SK-N-SH treated with all-trans-retinoic acid at 6 μM for 48 hours (cell line): ENCODE measurements around the gene LTBP4.
"Not testable (repeated sequence)": the region's sequence is repeated elsewhere in the genome, so short reads cannot be mapped to it uniquely, and the experiment has no call there.

Experiments
- ATAC-seq: fragments of 200-7000 bp; cut with Tn5 transposase; 3 replicates; pipeline ENCODE4 v1.9.1; 2020; ENCODE audit warnings: mild to moderate bottlenecking, moderate library complexity
- ARNTL ChIP-seq: fragments of 450-650 bp; formaldehyde crosslinking; IDR thresholded peaks from 2 replicates; pipeline ENCODE4 v1.5.0; 2020; ENCODE audit warnings: low read depth, mild to moderate bottlenecking, moderate library complexity, borderline replicate concordance
- BACH2 ChIP-seq: fragments of 250-450 bp; sonication (Bioruptor Pico); IDR thresholded peaks from 2 replicates; pipeline ENCODE4 v1.9.0; 2021; ENCODE audit warnings: mild to moderate bottlenecking, borderline replicate concordance
- CSDC2 ChIP-seq: fragments of 250-450 bp; sonication (Bioruptor Pico); IDR thresholded peaks from 2 replicates; pipeline ENCODE4 v1.5.0; 2020; ENCODE audit warnings: mild to moderate bottlenecking, moderate library complexity
- ESRRG ChIP-seq: fragments of 250-450 bp; sonication (Bioruptor Pico); IDR thresholded peaks from 2 replicates; pipeline ENCODE4 v1.6.1; 2021; ENCODE audit warnings: mild to moderate bottlenecking
- GLIS3 ChIP-seq: fragments of 250-450 bp; sonication (Bioruptor Pico); IDR thresholded peaks from 2 replicates; pipeline ENCODE4 v1.5.0; 2020; ENCODE audit warnings: mild to moderate bottlenecking, moderate library complexity
- ISL1 ChIP-seq: fragments of 250-450 bp; sonication (Bioruptor Pico); IDR thresholded peaks from 2 replicates; pipeline ENCODE4 v2.1.2; 2022; ENCODE audit warnings: mild to moderate bottlenecking, moderate library complexity
- OSR1 ChIP-seq: fragments of 250-450 bp; sonication (Bioruptor Pico); IDR thresholded peaks from 2 replicates; pipeline ENCODE4 v1.8.0; 2022; ENCODE audit warnings: moderate library complexity, mild to moderate bottlenecking, inconsistent platforms
- PATZ1 ChIP-seq: fragments of 250-450 bp; sonication (Bioruptor Pico); IDR thresholded peaks from 2 replicates; pipeline ENCODE4 v1.8.0; 2020; ENCODE audit warnings: mild to moderate bottlenecking, moderate library complexity, borderline replicate concordance
- PPARA ChIP-seq: fragments of 250-450 bp; sonication (Bioruptor Pico); IDR thresholded peaks from 2 replicates; pipeline ENCODE4 v1.5.0; 2020; ENCODE audit warnings: mild to moderate bottlenecking, borderline replicate concordance
- SNAI2 ChIP-seq: fragments of 250-450 bp; sonication (Bioruptor Pico); IDR thresholded peaks from 2 replicates; pipeline ENCODE4 v1.5.0; 2020; ENCODE audit warnings: mild to moderate bottlenecking, moderate library complexity
- TCF4 ChIP-seq: fragments of 250-450 bp; sonication (Bioruptor Pico); IDR thresholded peaks from 2 replicates; pipeline ENCODE4 v1.8.0; 2021; ENCODE audit warnings: mild to moderate bottlenecking, moderate library complexity, borderline replicate concordance
- TOX ChIP-seq: fragments of 250-450 bp; sonication (Bioruptor Pico); IDR thresholded peaks from 2 replicates; pipeline ENCODE4 v1.8.0; 2021; ENCODE audit warnings: mild to moderate bottlenecking, moderate library complexity, borderline replicate concordance
- ZC3H10 ChIP-seq: fragments of 250-450 bp; sonication (Bioruptor Pico); IDR thresholded peaks from 2 replicates; pipeline ENCODE4 v1.5.1; 2021; ENCODE audit warnings: mild to moderate bottlenecking, moderate library complexity
- ZFP30 ChIP-seq: fragments of 450-650 bp; formaldehyde crosslinking; IDR thresholded peaks from 2 replicates; pipeline ENCODE4 v1.5.0; 2022; ENCODE audit warnings: mild to moderate bottlenecking, moderate library complexity
- ZNF565 ChIP-seq: fragments of 450-650 bp; formaldehyde crosslinking; conservative IDR thresholded peaks from 2 replicates; pipeline ENCODE4 v1.5.0; 2020; ENCODE audit warnings: low read depth, mild to moderate bottlenecking, moderate library complexity
- ZNF70 ChIP-seq: fragments of 450-650 bp; formaldehyde crosslinking; IDR thresholded peaks from 2 replicates; pipeline ENCODE4 v1.5.0; 2020; ENCODE audit warnings: mild to moderate bottlenecking, moderate library complexity
- TF ChIP-seq, protein P1 (sequence below): fragments of 250-450 bp; sonication (Bioruptor Pico); IDR thresholded peaks from 2 replicates; pipeline ENCODE4 v1.5.1; 2020; ENCODE audit warnings: low read depth, mild to moderate bottlenecking, moderate library complexity
- TF ChIP-seq, protein P2 (sequence below): fragments of 250-450 bp; sonication (Bioruptor Pico); IDR thresholded peaks from 2 replicates; pipeline ENCODE4 v1.8.0; 2021; ENCODE audit warnings: low read depth, mild to moderate bottlenecking, moderate library complexity, borderline replicate concordance
- TF ChIP-seq, protein P3 (sequence below): fragments of 250-450 bp; sonication (Bioruptor Pico); IDR thresholded peaks from 2 replicates; pipeline ENCODE4 v1.5.1; 2021; ENCODE audit warnings: mild to moderate bottlenecking, moderate library complexity
- TF ChIP-seq, protein P4 (sequence below): fragments of 250-450 bp; sonication (Bioruptor Pico); IDR thresholded peaks from 2 replicates; pipeline ENCODE4 v1.5.0; 2020; ENCODE audit warnings: mild to moderate bottlenecking, moderate library complexity

Gene LTBP4

GRCh38 chr19:40622773-40623075 is 21.6 kb downstream of the LTBP4 start:
- TF ChIP-seq CSDC2 (no peak), ISL1 (CRISPR knock-in tag) (no peak), BACH2 (CRISPR knock-in tag) (no peak), TOX (no peak), TCF4 (CRISPR knock-in tag) (no peak), PATZ1 (CRISPR knock-in tag) (no peak), PPARA (CRISPR knock-in tag) (no peak), SNAI2 (no peak), OSR1 (CRISPR knock-in tag) (no peak), ESRRG (no peak), ZNF70 (CRISPR knock-in tag) (no peak), GLIS3 (CRISPR knock-in tag) (no peak), ZC3H10 (CRISPR knock-in tag) (no peak), ZFP30 (CRISPR knock-in tag) (no peak), ARNTL (CRISPR knock-in tag) (no peak), ZNF565 (CRISPR knock-in tag) (no peak)
- TF ChIP-seq, protein P1, sequence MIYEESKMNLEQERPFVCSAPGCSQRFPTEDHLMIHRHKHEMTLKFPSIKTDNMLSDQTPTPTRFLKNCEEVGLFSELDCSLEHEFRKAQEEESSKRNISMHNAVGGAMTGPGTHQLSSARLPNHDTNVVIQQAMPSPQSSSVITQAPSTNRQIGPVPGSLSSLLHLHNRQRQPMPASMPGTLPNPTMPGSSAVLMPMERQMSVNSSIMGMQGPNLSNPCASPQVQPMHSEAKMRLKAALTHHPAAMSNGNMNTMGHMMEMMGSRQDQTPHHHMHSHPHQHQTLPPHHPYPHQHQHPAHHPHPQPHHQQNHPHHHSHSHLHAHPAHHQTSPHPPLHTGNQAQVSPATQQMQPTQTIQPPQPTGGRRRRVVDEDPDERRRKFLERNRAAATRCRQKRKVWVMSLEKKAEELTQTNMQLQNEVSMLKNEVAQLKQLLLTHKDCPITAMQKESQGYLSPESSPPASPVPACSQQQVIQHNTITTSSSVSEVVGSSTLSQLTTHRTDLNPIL (CRISPR knock-in tag), result no peak
- TF ChIP-seq, protein P2, sequence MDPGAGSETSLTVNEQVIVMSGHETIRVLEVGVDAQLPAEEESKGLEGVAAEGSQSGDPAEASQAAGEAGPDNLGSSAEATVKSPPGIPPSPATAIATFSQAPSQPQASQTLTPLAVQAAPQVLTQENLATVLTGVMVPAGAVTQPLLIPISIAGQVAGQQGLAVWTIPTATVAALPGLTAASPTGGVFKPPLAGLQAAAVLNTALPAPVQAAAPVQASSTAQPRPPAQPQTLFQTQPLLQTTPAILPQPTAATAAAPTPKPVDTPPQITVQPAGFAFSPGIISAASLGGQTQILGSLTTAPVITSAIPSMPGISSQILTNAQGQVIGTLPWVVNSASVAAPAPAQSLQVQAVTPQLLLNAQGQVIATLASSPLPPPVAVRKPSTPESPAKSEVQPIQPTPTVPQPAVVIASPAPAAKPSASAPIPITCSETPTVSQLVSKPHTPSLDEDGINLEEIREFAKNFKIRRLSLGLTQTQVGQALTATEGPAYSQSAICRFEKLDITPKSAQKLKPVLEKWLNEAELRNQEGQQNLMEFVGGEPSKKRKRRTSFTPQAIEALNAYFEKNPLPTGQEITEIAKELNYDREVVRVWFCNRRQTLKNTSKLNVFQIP (CRISPR knock-in tag), result no peak
- TF ChIP-seq, protein P3, sequence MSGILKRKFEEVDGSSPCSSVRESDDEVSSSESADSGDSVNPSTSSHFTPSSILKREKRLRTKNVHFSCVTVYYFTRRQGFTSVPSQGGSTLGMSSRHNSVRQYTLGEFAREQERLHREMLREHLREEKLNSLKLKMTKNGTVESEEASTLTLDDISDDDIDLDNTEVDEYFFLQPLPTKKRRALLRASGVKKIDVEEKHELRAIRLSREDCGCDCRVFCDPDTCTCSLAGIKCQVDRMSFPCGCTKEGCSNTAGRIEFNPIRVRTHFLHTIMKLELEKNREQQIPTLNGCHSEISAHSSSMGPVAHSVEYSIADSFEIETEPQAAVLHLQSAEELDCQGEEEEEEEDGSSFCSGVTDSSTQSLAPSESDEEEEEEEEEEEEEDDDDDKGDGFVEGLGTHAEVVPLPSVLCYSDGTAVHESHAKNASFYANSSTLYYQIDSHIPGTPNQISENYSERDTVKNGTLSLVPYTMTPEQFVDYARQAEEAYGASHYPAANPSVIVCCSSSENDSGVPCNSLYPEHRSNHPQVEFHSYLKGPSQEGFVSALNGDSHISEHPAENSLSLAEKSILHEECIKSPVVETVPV, result no peak
- TF ChIP-seq, protein P4, sequence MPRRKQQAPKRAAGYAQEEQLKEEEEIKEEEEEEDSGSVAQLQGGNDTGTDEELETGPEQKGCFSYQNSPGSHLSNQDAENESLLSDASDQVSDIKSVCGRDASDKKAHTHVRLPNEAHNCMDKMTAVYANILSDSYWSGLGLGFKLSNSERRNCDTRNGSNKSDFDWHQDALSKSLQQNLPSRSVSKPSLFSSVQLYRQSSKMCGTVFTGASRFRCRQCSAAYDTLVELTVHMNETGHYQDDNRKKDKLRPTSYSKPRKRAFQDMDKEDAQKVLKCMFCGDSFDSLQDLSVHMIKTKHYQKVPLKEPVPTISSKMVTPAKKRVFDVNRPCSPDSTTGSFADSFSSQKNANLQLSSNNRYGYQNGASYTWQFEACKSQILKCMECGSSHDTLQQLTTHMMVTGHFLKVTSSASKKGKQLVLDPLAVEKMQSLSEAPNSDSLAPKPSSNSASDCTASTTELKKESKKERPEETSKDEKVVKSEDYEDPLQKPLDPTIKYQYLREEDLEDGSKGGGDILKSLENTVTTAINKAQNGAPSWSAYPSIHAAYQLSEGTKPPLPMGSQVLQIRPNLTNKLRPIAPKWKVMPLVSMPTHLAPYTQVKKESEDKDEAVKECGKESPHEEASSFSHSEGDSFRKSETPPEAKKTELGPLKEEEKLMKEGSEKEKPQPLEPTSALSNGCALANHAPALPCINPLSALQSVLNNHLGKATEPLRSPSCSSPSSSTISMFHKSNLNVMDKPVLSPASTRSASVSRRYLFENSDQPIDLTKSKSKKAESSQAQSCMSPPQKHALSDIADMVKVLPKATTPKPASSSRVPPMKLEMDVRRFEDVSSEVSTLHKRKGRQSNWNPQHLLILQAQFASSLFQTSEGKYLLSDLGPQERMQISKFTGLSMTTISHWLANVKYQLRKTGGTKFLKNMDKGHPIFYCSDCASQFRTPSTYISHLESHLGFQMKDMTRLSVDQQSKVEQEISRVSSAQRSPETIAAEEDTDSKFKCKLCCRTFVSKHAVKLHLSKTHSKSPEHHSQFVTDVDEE (CRISPR knock-in tag), result no peak

GRCh38 chr19:40623403-40624251 is 22.5 kb downstream of the LTBP4 start:
- ATAC-seq, result no peak
- TF ChIP-seq OSR1 (CRISPR knock-in tag) (no peak), CSDC2 (no peak), TCF4 (CRISPR knock-in tag) (no peak), ZNF70 (CRISPR knock-in tag) (no peak), PATZ1 (CRISPR knock-in tag) (no peak), PPARA (CRISPR knock-in tag) (no peak), SNAI2 (no peak), ARNTL (CRISPR knock-in tag) (no peak)
- TF ChIP-seq, protein P3, result no peak

More at GRCh38 chr19:40622773-40623075, 21.6 kb downstream of the LTBP4 start:
- ATAC-seq, result no peak

DNA sequence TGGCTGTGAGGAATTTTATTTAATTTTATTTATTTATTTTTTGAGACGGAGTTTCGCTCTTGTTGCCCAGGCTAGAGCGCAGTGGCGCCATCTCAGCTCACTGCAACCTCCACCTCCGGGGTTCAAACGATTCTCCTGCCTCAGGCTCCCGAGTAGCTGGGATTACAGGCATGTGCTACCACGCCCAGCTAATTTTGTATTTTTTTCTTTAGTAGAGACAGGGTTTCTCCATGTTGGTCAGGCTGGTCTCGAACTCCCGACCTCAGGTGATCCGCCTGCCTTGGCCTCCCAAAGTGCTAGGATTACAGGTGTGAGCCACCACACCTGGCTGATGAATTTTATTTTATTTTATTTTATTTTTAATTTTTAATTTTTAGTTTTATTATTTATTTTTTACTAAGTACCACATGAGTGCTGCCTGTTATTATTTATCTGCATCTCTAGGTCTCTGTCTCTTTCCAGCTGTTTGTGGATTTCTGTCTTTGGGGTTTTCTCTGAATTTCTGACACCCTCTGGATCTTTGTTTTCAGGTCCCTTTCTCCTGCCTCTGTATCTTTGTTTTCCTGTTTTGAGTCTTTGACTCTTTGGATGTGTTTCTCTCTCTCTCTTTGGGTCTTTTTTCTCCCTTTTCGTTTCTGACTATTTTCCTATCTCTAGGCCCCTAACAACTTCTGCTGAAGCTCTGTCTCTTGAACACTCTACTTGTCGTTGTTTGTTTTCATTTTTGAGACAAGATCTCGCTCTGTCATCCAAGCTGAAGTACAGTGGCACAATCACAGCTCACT is 23.4 kb downstream of the LTBP4 start:
- ATAC-seq, result not testable (repeated sequence)
